Spleen (tissue), 11 donors: Measurements from ENCODE around the gene FCSK. TPM values are rescaled to one million over a fixed set of nuclear protein-coding genes. Genes with fewer than 3 reads are reported as not detected.

Experiments used
- DNase-seq: peaks from one replicate; pipeline ENCODE4 v3.0.0-alpha.2; 2020
- H3K27ac ChIP-seq, 8 donors: fragments of 200-600 bp; sonication (generic) in 7 of 8; 1 replicate in 4 of 8; 2 replicates in 4 of 8; pipeline versions ENCODE4 v1.5.0 to v1.8.0; 2016 to 2021; ENCODE audit warnings: inconsistent platforms in 4 of 8, mild to moderate bottlenecking in 4 of 8, moderate library complexity in 1 of 8
- H3K27me3 ChIP-seq, 7 donors: fragments of 200-600 bp; sonication (generic) in 6 of 7; replicated peaks in 1 of 7; 1 replicate in 4 of 7; 2 replicates in 3 of 7; pipeline versions ENCODE4 v1.5.0 to v1.8.0; 2016 to 2021; ENCODE audit warnings: inconsistent platforms in 3 of 7, mild to moderate bottlenecking in 1 of 7
- H3K36me3 ChIP-seq, 6 donors: fragments of 200-600 bp; sonication (generic) in 5 of 6; 1 replicate in 4 of 6; 2 replicates in 2 of 6; pipeline versions ENCODE4 v1.5.0 to v1.8.0; 2016 to 2021; ENCODE audit warnings: inconsistent platforms in 2 of 6
- H3K4me1 ChIP-seq, 6 donors: fragments of 200-600 bp; sonication (generic) in 5 of 6; 1 replicate in 3 of 6; 2 replicates in 3 of 6; pipeline versions ENCODE4 v1.5.0 to v1.8.0; 2016 to 2021; ENCODE audit warnings: inconsistent platforms in 3 of 6
- H3K4me3 ChIP-seq, 8 donors: fragments of 200-600 bp; sonication (generic) in 7 of 8; 1 replicate in 4 of 8; 2 replicates in 4 of 8; pipeline versions ENCODE4 v1.5.0 to v1.8.0; 2016 to 2021; ENCODE audit warnings: inconsistent platforms in 4 of 8, mild to moderate bottlenecking in 4 of 8, moderate library complexity in 2 of 8
- H3K9me3 ChIP-seq, 8 donors: fragments of 200-600 bp; sonication (generic) in 7 of 8; 1 replicate in 4 of 8; 2 replicates in 4 of 8; pipeline versions ENCODE4 v1.5.0 to v1.8.0; 2016 to 2021; ENCODE audit warnings: inconsistent platforms in 4 of 8
- POLR2A ChIP-seq, 3 donors: fragments of 450-650 bp; IDR thresholded peaks; one replicate each; pipeline ENCODE4 v1.5.1; 2017; ENCODE audit warnings: antibody characterized with exemption in 3 of 3, mild to moderate bottlenecking in 1 of 3
- POLR2AphosphoS5 ChIP-seq, 3 donors: sonication (generic); formaldehyde crosslinking; IDR thresholded peaks; one replicate each; pipeline ENCODE4 v1.5.1; 2017; ENCODE audit warnings: antibody characterized with exemption in 3 of 3
- whole genome bisulfite sequencing, 5 donors: extraction: QIAGEN DNeasy Blood & Tissue Kit in 3 of 5; methylation state at CpG; one replicate each; pipeline versions ENCODE4 v1.1.5 to v1.1.7; 2013 to 2018; 5-methylcytosine and 5-hydroxymethylcytosine counted together
- intact Hi-C: fragments of 100-400 bp; cut with DNase I; formaldehyde crosslinking; loops from one replicate; pipeline ENCODE4 v1.15.0; 2023; ENCODE audit warnings: low total_unique reads
- polyA plus RNA-seq, 3 donors: library from polyadenylated mRNA; stranded (reverse); fragments of 200-250 nt; gene quantifications; one replicate each; pipeline ENCODE4 v1.2.1, GENCODE V29; 2013
- total RNA-seq, 7 donors: library from RNA; depleted of rRNA in 3 of 7; stranded (reverse); fragments of >200 nt in 3 of 7; fragmentation: NEBNext Ultra II Directional in 4 of 7; extraction: Animal tissue kit (Norgen Biotek cat#: 25700) in 4 of 7; gene quantifications; one replicate each; pipeline versions ENCODE4 v1.1.0 to v1.2.1, GENCODE V29; 2016 to 2021
- TF ChIP-seq, protein P1 (sequence below), 11 experiments: fragments of 200-600 bp in 7 of 11; fragments of 450-650 bp in 4 of 11; sonication (generic) in 4 of 11; IDR thresholded peaks in 8 of 11; conservative IDR thresholded peaks in 3 of 11; 1 replicate in 7 of 11; 2 replicates in 4 of 11; pipeline versions ENCODE4 v1.4.0 to v1.8.0; 2016 to 2021; ENCODE audit warnings: antibody characterized with exemption in 11 of 11, inconsistent platforms in 4 of 11, mild to moderate bottlenecking in 1 of 11
- donor health status: healthy with polysubstance abuse.
- donor health status: DM: no; HTN: no; CAD: no; lungs with moderate emphysema.
- donor health status: DM: no; HTN: no; CAD: no.
- donor health status: Bipolar disorder and iron deficiency.
- donor health status: healthy.
- donor health status: DM: no; HTN: no; CAD: no.
- donor health status: DM: yes; HTN: yes; CAD: no.

Gene FCSK
- total and polyA plus RNA-seq, 10 donors, result 8.1 to 31.9 (median 23.5) TPM

DNA sequence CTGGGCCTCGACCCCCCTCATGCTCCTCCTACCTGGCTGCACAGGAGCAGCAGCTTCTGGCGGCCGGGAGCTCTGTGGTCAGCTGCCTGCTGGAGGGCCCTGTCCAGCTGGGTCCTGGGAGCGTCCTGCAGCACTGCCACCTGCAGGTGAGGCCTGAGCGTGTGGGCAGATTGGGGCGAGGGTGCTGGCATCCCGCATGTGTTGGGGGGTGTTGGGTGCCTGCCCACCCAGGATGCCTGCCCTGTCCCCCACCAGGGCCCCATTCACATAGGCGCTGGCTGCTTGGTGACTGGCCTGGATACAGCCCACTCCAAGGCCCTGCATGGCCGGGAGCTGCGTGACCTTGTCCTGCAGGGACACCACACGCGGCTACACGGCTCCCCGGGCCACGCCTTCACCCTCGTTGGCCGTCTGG, 16.5 kb downstream of the FCSK start:
- Histone ChIP-seq H3K27me3 (no peaks in the 10 kb centered on the region), H3K4me1 (peaks cover 0 to 5% (median 0%) of the 10 kb centered on the region in 6 donors), H3K36me3 (peaks cover 0 to 87% (median 42%) of the 10 kb centered on the region in 6 donors), H3K9me3 (no peaks in the 10 kb centered on the region), H3K27ac (no peak overlapping the region), H3K4me3 (no peak overlapping the region)
- 63 to 86% (median 79%) methylated on average over 1 to 17 of the region's 17 CpGs for WGBS, 5 donors
- TF ChIP-seq POLR2A (IDR thresholded peaks at IDR 0.05), result no peak
- peak in 2 of 3 donors; percentile 37 to 59 for TF ChIP-seq POLR2AphosphoS5 (IDR thresholded peaks at IDR 0.05)
- TF ChIP-seq, protein P1, sequence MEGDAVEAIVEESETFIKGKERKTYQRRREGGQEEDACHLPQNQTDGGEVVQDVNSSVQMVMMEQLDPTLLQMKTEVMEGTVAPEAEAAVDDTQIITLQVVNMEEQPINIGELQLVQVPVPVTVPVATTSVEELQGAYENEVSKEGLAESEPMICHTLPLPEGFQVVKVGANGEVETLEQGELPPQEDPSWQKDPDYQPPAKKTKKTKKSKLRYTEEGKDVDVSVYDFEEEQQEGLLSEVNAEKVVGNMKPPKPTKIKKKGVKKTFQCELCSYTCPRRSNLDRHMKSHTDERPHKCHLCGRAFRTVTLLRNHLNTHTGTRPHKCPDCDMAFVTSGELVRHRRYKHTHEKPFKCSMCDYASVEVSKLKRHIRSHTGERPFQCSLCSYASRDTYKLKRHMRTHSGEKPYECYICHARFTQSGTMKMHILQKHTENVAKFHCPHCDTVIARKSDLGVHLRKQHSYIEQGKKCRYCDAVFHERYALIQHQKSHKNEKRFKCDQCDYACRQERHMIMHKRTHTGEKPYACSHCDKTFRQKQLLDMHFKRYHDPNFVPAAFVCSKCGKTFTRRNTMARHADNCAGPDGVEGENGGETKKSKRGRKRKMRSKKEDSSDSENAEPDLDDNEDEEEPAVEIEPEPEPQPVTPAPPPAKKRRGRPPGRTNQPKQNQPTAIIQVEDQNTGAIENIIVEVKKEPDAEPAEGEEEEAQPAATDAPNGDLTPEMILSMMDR (IDR thresholded peaks at IDR 0.05 in 8 of 11, conservative IDR thresholded peaks at IDR 0.05 in 3 of 11), result peak in 7 of 11 experiments; percentile 33 to 57 (median 36)
- DNase-seq, result no peak
- intact Hi-C loops, result no loop called here

DNA sequence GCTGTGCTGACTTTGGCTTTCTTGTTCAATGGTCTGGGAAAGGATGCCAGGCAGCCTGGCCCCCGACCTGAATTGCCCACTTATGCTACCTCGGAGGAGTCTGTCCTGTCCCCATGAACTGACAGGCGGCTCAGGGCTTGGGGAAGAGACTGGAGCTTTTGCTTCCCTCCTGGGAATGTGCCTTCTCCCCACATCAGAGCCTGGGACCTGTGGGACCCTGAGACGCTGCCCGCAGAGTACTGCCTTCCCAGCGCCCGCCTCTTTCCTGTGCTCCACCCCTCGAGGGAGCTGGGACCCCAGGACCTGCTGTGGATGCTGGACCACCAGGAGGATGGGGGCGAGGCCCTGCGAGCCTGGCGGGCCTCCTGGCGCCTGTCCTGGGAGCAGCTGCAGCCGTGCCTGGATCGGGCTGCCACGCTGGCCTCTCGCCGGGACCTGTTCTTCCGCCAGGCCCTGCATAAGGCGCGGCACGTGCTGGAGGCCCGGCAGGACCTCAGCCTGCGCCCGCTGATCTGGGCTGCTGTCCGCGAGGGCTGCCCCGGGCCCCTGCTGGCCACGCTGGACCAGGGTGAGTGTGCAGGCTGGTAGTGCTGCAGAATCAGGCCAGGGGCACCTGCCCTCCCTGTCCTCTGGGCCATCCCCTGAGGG, 18.5 kb downstream of the FCSK start:
- TF ChIP-seq POLR2A (IDR thresholded peaks at IDR 0.05) (no peak), POLR2AphosphoS5 (IDR thresholded peaks at IDR 0.05) (peak in 1 of 3 donors; percentile 30)
- Histone ChIP-seq H3K4me1 (peaks cover 0 to 9% (median 0%) of the 10 kb centered on the region in 6 donors), H3K36me3 (peaks cover 0 to 87% (median 30%) of the 10 kb centered on the region in 6 donors)

DNA sequence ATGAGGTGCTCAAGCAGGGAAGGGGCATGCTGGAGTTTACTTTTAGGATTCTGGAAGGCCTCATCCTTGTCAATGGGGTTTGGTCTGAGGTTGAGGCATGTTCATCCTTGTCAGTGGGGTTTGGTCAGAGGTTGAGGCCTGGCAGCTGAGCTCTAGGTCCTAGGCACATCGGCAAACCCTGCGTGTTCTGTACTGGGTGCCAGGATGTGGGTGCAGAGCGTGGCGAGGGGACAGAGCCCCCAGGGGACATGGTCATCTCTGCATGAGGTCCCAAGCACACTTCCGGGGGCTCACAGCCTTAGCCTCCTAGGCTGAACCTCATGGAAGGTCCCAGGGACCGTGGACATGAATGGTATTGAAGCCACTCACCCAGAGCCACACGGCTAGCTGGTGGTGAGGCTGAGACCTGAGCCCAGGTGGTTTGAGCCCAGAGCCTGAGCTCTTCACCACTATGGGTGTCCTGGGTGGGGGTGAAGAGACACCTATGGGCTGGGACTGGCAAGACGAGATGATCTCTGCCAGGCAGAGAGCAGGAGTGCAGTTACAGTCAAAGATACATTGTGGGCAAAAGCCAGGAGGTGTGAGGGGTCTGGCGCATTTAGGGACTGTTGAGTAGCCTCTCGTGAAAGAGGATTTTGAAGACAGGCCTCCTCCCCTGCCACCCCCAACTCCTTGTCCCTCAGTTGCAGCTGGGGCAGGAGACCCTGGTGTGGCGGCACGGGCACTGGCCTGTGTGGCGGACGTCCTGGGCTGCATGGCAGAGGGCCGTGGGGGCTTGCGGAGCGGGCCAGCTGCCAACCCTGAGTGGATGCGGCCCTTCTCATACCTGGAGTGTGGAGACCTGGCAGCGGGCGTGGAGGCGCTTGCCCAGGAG, 19.3 kb downstream of the FCSK start:
- Histone ChIP-seq H3K27ac (no peak overlapping the region), H3K36me3 (peaks cover 0 to 93% (median 34%) of the 10 kb centered on the region in 6 donors), H3K4me1 (peaks cover 0 to 15% (median 2%) of the 10 kb centered on the region in 6 donors), H3K27me3 (no peaks in the 10 kb centered on the region), H3K9me3 (no peaks in the 10 kb centered on the region), H3K4me3 (no peak overlapping the region)
- WGBS, 5 donors, result 89 to 95% (median 92%) methylated on average over 20 to 21 of the region's 21 CpGs
- TF ChIP-seq, protein P1 (IDR thresholded peaks at IDR 0.05 in 8 of 11, conservative IDR thresholded peaks at IDR 0.05 in 3 of 11), result no peak
- TF ChIP-seq POLR2AphosphoS5 (IDR thresholded peaks at IDR 0.05), result no peak
- DNase-seq, result no peak
- intact Hi-C loops, result no loop called here

More for the DNA sequence above, 18.5 kb downstream of the FCSK start:
- Histone ChIP-seq H3K27ac (no peak overlapping the region), H3K27me3 (no peaks in the 10 kb centered on the region), H3K4me3 (no peak overlapping the region), H3K9me3 (no peaks in the 10 kb centered on the region)
- no peak for DNase-seq
- intact Hi-C loops, result no loop called here
- WGBS, 5 donors, result 91 to 97% (median 95%) methylated on average over 11 to 28 of the region's 28 CpGs

DNA sequence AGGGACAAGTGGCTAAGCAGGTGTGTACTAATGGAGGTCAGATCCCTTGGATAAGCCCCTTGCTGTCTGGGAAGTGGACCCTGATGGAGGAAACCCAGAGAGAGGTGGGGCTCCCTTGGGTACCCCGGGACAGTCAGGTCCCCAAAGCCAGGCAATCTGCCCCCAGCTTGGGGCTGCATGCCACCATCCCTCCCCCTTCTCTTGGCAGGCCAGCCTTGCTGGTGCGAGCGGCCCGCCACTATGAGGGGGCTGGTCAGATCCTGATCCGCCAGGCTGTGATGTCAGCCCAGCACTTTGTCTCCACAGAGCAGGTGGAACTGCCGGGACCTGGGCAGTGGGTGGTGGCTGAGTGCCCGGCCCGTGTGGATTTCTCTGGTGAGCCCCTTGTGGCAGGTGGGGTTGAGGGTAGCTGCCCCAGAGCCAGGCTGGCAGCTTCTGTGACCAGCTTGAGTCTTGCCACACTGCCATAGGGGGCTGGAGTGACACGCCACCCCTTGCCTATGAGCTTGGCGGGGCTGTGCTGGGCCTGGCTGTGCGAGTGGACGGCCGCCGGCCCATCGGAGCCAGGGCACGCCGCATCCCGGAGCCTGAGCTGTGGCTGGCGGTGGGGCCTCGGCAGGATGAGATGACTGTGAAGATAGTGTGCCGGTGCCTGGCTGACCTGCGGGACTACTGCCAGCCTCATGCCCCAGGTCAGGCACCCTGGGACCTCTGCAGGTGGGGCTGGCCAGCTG, 20.1 kb downstream of the FCSK start:
- Histone ChIP-seq H3K36me3 (peaks cover 0 to 95% (median 40%) of the 10 kb centered on the region in 6 donors), H3K27me3 (no peaks in the 10 kb centered on the region), H3K9me3 (no peaks in the 10 kb centered on the region), H3K27ac (no peak overlapping the region), H3K4me1 (peaks cover 0 to 23% (median 6%) of the 10 kb centered on the region in 6 donors), H3K4me3 (no peak overlapping the region)
- TF ChIP-seq POLR2A (IDR thresholded peaks at IDR 0.05) (no peak), POLR2AphosphoS5 (IDR thresholded peaks at IDR 0.05) (peak in 1 of 3 donors; percentile 23)
- TF ChIP-seq, protein P1 (IDR thresholded peaks at IDR 0.05 in 8 of 11, conservative IDR thresholded peaks at IDR 0.05 in 3 of 11), result no peak
- DNase-seq, result no peak
- 91 to 98% (median 94%) methylated on average over 10 to 22 of the region's 22 CpGs for WGBS, 5 donors
- intact Hi-C loops, result no loop called here
